SK-N-SH (cell line): ENCODE results near the gene MKX. TPM values are rescaled to one million over a fixed set of nuclear protein-coding genes. Genes with fewer than 3 reads are reported as not detected.

ENCODE experiments used
- CTCF ChIA-PET: fragments of 300-600, 350-600 bp; formaldehyde crosslinking; extraction: SDS; loops from one replicate; lab custom pipeline; 2021; lab: Yijun Ruan, JAX
- POLR2A ChIA-PET: fragments of 350-600 bp; sonication (Branson Sonifier 250); formaldehyde crosslinking; extraction: SDS; loops from one replicate; lab custom pipeline; 2020; ENCODE audit warnings: antibody characterized with exemption, inconsistent platforms; lab: Yijun Ruan, JAX
- DNase-seq: peaks from one replicate; pipeline ENCODE4 v3.0.0; 2012
- H2AFZ ChIP-seq: fragments of 200-600 bp; sonication (generic); 2 replicates; pipeline ENCODE4 v1.8.1; 2016; ENCODE audit warnings: antibody characterized with exemption, mild to moderate bottlenecking, low read depth
- H3F3A ChIP-seq: fragments of 200-600 bp; sonication (generic); replicated peaks from 2 replicates; pipeline ENCODE3; 2016; ENCODE audit warnings: antibody characterized with exemption, mild to moderate bottlenecking; ENCODE audit not compliant: insufficient read depth
- H3K27ac ChIP-seq, 2 experiments: fragments of 200-500 bp in 1 of 2; fragments of 200-600 bp in 1 of 2; sonication (Bioruptor generic) in 1 of 2; sonication (generic), shearing (Covaris generic) in 1 of 2; 2 replicates each; pipeline versions ENCODE4 v1.5.1 to v1.6.1; 2014 to 2016; ENCODE audit warnings: low read depth in 2 of 2, inconsistent platforms in 1 of 2, low read length in 1 of 2, mild to moderate bottlenecking in 1 of 2, mixed read lengths in 1 of 2
- H3K27me3 ChIP-seq: fragments of 200-600 bp; sonication (generic), shearing (Covaris generic); 2 replicates; pipeline ENCODE4 v1.6.1; 2016; ENCODE audit warnings: mixed run types; ENCODE audit not compliant: insufficient read depth
- H3K36me3 ChIP-seq, 2 experiments: fragments of 200-500 bp in 1 of 2; fragments of 200-600 bp in 1 of 2; sonication (Bioruptor generic) in 1 of 2; sonication (generic) in 1 of 2; replicated peaks in 1 of 2; 2 replicates each; pipeline versions ENCODE3 to v1.5.1; 2014 to 2016; ENCODE audit warnings: low read length in 1 of 2, mild to moderate bottlenecking in 1 of 2; ENCODE audit not compliant: insufficient read depth in 2 of 2, control insufficient read depth in 1 of 2
- H3K4me1 ChIP-seq, 2 experiments: fragments of 200-500 bp in 1 of 2; fragments of 200-600 bp in 1 of 2; sonication (Bioruptor generic) in 1 of 2; sonication (generic), shearing (Covaris generic) in 1 of 2; 2 replicates each; pipeline versions ENCODE4 v1.5.1 to v1.6.1; 2014 to 2016; ENCODE audit warnings: low read depth in 1 of 2, low read length in 1 of 2, mixed run types in 1 of 2; ENCODE audit not compliant: insufficient read depth in 2 of 2, control insufficient read depth in 1 of 2
- H3K4me2 ChIP-seq: fragments of 200-600 bp; sonication (generic), shearing (Covaris generic); 2 replicates; pipeline ENCODE4 v1.6.1; 2017; ENCODE audit warnings: mixed run types
- H3K4me3 ChIP-seq, 2 experiments: fragments of 200-500 bp in 1 of 2; fragments of 200-600 bp in 1 of 2; sonication (Bioruptor generic) in 1 of 2; sonication (generic), shearing (Covaris generic) in 1 of 2; 2 replicates each; pipeline versions ENCODE4 v1.5.1 to v1.8.1; 2014 to 2016; ENCODE audit warnings: low read depth in 2 of 2, inconsistent platforms in 1 of 2, low read length in 1 of 2, mild to moderate bottlenecking in 1 of 2, mixed read lengths in 1 of 2, moderate library complexity in 1 of 2
- H3K79me2 ChIP-seq: fragments of 200-600 bp; sonication (generic); 2 replicates; pipeline ENCODE4 v1.8.1; 2017; ENCODE audit warnings: mild to moderate bottlenecking; ENCODE audit not compliant: insufficient read depth
- H3K9ac ChIP-seq: fragments of 200-600 bp; sonication (generic); 2 replicates; pipeline ENCODE4 v1.6.1; 2017; ENCODE audit warnings: mixed run types
- H3K9me2 ChIP-seq: fragments of 200-600 bp; sonication (generic); 2 replicates; pipeline ENCODE4 v1.6.1; 2017; ENCODE audit warnings: mixed run types
- H3K9me3 ChIP-seq: fragments of 200-600 bp; sonication (generic); 2 replicates; pipeline ENCODE4 v1.6.1; 2017; ENCODE audit warnings: mixed run types, mild to moderate bottlenecking, moderate library complexity
- H4K20me1 ChIP-seq: fragments of 200-600 bp; sonication (generic); 2 replicates; pipeline ENCODE4 v1.6.1; 2017; ENCODE audit warnings: mild to moderate bottlenecking, mixed run types; ENCODE audit not compliant: insufficient read depth
- ELF1 ChIP-seq: IDR thresholded peaks from 2 replicates; pipeline ENCODE4 v1.4.0; 2012
- EP300 ChIP-seq, 2 experiments: IDR thresholded peaks; 2 replicates each; pipeline versions ENCODE4 v1.4.0 to v1.6.1; 2012; ENCODE audit warnings: borderline replicate concordance in 1 of 2, low read depth in 1 of 2, low read length in 1 of 2
- EZH2phosphoT487 ChIP-seq: fragments of 200-600 bp; sonication (generic); IDR thresholded peaks from 2 replicates; pipeline ENCODE4 v1.6.1; 2017; ENCODE audit warnings: low read depth, mixed run types, mild to moderate bottlenecking, antibody characterized with exemption, moderate library complexity, borderline replicate concordance
- GABPA ChIP-seq: IDR thresholded peaks from 2 replicates; pipeline ENCODE4 v1.4.0; 2012; ENCODE audit warnings: low read depth, mild to moderate bottlenecking
- GATA2 ChIP-seq: sonication (generic); formaldehyde crosslinking; IDR thresholded peaks from 2 replicates; pipeline ENCODE4 v1.5.0; 2020; ENCODE audit warnings: mild to moderate bottlenecking, missing genetic modification reagents
- MAX ChIP-seq: IDR thresholded peaks from 2 replicates; pipeline ENCODE4 v1.4.0; 2012; ENCODE audit warnings: low read depth
- MEF2A ChIP-seq: IDR thresholded peaks from 2 replicates; pipeline ENCODE4 v1.4.0; 2012; ENCODE audit warnings: low read depth, borderline replicate concordance
- NFIC ChIP-seq: IDR thresholded peaks from 2 replicates; pipeline ENCODE4 v1.4.0; 2012; ENCODE audit warnings: borderline replicate concordance
- NRF1 ChIP-seq: IDR thresholded peaks from 2 replicates; pipeline ENCODE4 v1.6.1; 2012; ENCODE audit warnings: low read depth, mild to moderate bottlenecking, low read length
- REST ChIP-seq: IDR thresholded peaks from 2 replicates; pipeline ENCODE4 v1.6.1; 2012; ENCODE audit warnings: mild to moderate bottlenecking, low read depth, low read length, moderate library complexity
- RFX5 ChIP-seq: IDR thresholded peaks from 2 replicates; pipeline ENCODE4 v1.6.1; 2012; ENCODE audit warnings: mild to moderate bottlenecking, improper control_type of control experiment, low read length
- RXRA ChIP-seq: IDR thresholded peaks from 2 replicates; pipeline ENCODE4 v1.4.0; 2012; ENCODE audit warnings: low read depth, mild to moderate bottlenecking, borderline replicate concordance
- TCF12 ChIP-seq: IDR thresholded peaks from 2 replicates; pipeline ENCODE4 v1.4.0; 2012
- TEAD4 ChIP-seq: IDR thresholded peaks from 2 replicates; pipeline ENCODE4 v1.4.0; 2012; ENCODE audit warnings: mild to moderate bottlenecking, borderline replicate concordance; ENCODE audit not compliant: insufficient read depth
- USF1 ChIP-seq: IDR thresholded peaks from 2 replicates; pipeline ENCODE4 v1.4.0; 2012; ENCODE audit warnings: low read depth, borderline replicate concordance
- USF2 ChIP-seq: fragments of 150-350 bp; IDR thresholded peaks from 2 replicates; pipeline ENCODE4 v1.6.1; 2017; ENCODE audit warnings: antibody characterized with exemption, low read length, low read depth, borderline replicate concordance
- YY1 ChIP-seq: IDR thresholded peaks from 2 replicates; pipeline ENCODE4 v1.4.0; 2012; ENCODE audit warnings: low read depth, mild to moderate bottlenecking
- WGBS: methylation state at CpG from one replicate; pipeline ENCODE4 v1.1.6; 2017; ENCODE audit warnings: low lambda C conversion rate; 5-methylcytosine and 5-hydroxymethylcytosine counted together
- polyA plus RNA-seq, 3 experiments: library from polyadenylated mRNA; depleted of rRNA; stranded (reverse); fragments of >200 nt; gene quantifications; 2 replicates each; pipeline ENCODE4 v1.2.3, GENCODE V29; 2012

The MKX gene
- polyA plus RNA-seq, 1 of the 3 experiments (the other 2 are of a cell fraction): not detected

GRCh38 chr10:27643301-27643700 is 102.3 kb downstream of the MKX start:
- TF ChIP-seq ELF1 (no peak), MAX (no peak), GATA2 (no peak), MEF2A (no peak), TCF12 (no peak), USF1 (no peak), GABPA (no peak), USF2 (no peak), NFIC (no peak), RXRA (no peak), EP300 (IDR thresholded peaks at IDR 0.05; ENCODE audit: borderline replicate concordance in 1 of 2, low read depth in 1 of 2, low read length in 1 of 2) (no peak), REST (no peak)
- H3K9ac ChIP-seq: no peak overlapping the region
- 3% methylated on average over 2 of the region's 2 CpGs for WGBS

GRCh38 chr10:27642023-27642589 is 103.5 kb downstream of the MKX start:
- Histone ChIP-seq H3K9ac (no peak overlapping the region), H3K27ac (no peak overlapping the region), H4K20me1 (no peaks in the 10 kb centered on the region), H3K36me3 (no peaks in the 10 kb centered on the region), H3K4me2 (no peak overlapping the region), H3K4me3 (no peak overlapping the region), H3K79me2 (no peaks in the 10 kb centered on the region), H3K27me3 (no peaks in the 10 kb centered on the region; the same call in 1 of the 2 replicates), H3K9me3 (0 out of 2 replicates have a peak, but pooled peaks cover 3% of the 10 kb centered on the region), H3F3A (no peaks in the 10 kb centered on the region), H3K9me2 (no peaks in the 10 kb centered on the region), H2AFZ (no peak overlapping the region), H3K4me1 (no peaks in the 10 kb centered on the region)
- ChIA-PET CTCF (interaction anchor here (1.2 kb wide), 1 partner anchor 15 kb away, joined by 3 read pairs; no protein-coding TSS in a partner anchor), POLR2A (no interaction called here)
- WGBS: 4% methylated on average over 2 of the region's 2 CpGs
- DNase-seq: no peak
- TF ChIP-seq USF2 (no peak), TEAD4 (no peak), REST (no peak), YY1 (no peak), EZH2phosphoT487 (no peak), NFIC (no peak), RFX5 (no peak), NRF1 (no peak)

More at GRCh38 chr10:27643301-27643700, 102.3 kb downstream of the MKX start:
- Histone ChIP-seq H3K4me1 (no peaks in the 10 kb centered on the region), H3K9me2 (no peaks in the 10 kb centered on the region), H2AFZ (no peak overlapping the region), H3K27me3 (no peaks in the 10 kb centered on the region; the same call in 1 of the 2 replicates), H3K36me3 (no peaks in the 10 kb centered on the region), H3K9me3 (0 out of 2 replicates have a peak, but pooled peaks cover 3% of the 10 kb centered on the region), H3K4me2 (no peak overlapping the region), H3K27ac (no peak overlapping the region), H4K20me1 (no peaks in the 10 kb centered on the region), H3K79me2 (no peaks in the 10 kb centered on the region), H3F3A (no peaks in the 10 kb centered on the region), H3K4me3 (no peak overlapping the region)
- DNase-seq: no peak
- ChIA-PET CTCF (no interaction called here), POLR2A (no interaction called here)
